Right lobe of liver (tissue), 4 donors: ENCODE results near the gene SELPLG.

Experiments
- POLR2A ChIP-seq: fragments of 450-650 bp; IDR thresholded peaks from one replicate; pipeline ENCODE4 v1.6.1; 2017; ENCODE audit warnings: antibody characterized with exemption, mild to moderate bottlenecking
- TF ChIP-seq, protein P1 (sequence below), 4 donors: fragments of 200-600 bp in 3 of 4; fragments of 450-650 bp in 1 of 4; IDR thresholded peaks; one replicate each; pipeline versions ENCODE4 v1.5.1 to v1.8.0; 2016 to 2022; ENCODE audit warnings: antibody characterized with exemption in 4 of 4, mild to moderate bottlenecking in 2 of 4
- donor health status: DM: no; HTN: no; CAD: no.
- donor health status: DM: no; HTN: no; CAD: no.
- donor health status: DM: no; HTN: yes; CAD: no.

DNA sequence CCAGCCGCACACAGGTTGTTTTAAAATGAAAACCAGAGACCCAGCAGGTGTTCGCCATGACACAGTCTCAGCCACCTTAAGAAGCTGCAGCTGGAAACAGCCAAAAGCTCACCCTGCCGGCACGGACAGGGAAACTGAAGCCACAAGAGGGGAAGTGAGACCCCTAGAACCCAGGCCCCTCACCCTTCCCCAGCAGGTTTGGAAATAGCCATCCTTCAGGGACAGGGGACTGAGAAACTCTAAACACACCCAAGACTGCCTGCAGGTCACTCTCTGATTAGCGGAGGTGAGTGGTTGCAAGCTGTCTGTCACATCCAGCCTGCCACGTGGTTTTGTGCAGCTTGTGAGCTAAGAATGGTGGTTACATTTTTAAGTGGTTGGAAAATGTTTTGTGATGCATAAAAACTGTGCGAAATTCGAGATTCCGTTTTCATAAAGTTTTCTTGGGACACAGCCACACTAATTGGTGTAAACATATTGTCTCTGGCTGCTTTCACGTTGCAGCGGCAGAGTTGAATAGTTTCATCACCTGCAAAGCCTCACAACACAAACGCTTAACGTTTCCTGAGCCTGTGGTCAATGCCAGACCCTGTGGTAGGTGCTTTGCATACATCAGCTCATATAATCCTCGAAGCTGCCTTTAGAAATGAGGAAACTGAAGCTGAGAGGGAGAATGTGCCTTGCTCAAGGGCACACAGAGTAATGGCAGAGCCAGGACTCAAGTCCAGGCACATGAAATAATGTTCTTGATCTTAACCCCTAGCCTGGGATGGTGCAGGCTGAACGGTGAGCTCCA, 1.7 kb upstream of the SELPLG start:
- TF ChIP-seq POLR2A = peak; percentile 17
- TF ChIP-seq, protein P1, sequence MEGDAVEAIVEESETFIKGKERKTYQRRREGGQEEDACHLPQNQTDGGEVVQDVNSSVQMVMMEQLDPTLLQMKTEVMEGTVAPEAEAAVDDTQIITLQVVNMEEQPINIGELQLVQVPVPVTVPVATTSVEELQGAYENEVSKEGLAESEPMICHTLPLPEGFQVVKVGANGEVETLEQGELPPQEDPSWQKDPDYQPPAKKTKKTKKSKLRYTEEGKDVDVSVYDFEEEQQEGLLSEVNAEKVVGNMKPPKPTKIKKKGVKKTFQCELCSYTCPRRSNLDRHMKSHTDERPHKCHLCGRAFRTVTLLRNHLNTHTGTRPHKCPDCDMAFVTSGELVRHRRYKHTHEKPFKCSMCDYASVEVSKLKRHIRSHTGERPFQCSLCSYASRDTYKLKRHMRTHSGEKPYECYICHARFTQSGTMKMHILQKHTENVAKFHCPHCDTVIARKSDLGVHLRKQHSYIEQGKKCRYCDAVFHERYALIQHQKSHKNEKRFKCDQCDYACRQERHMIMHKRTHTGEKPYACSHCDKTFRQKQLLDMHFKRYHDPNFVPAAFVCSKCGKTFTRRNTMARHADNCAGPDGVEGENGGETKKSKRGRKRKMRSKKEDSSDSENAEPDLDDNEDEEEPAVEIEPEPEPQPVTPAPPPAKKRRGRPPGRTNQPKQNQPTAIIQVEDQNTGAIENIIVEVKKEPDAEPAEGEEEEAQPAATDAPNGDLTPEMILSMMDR (IDR thresholded peaks at IDR 0.05) = no peak
